ENCODE measurements around the gene ANKRD50.

DNA sequence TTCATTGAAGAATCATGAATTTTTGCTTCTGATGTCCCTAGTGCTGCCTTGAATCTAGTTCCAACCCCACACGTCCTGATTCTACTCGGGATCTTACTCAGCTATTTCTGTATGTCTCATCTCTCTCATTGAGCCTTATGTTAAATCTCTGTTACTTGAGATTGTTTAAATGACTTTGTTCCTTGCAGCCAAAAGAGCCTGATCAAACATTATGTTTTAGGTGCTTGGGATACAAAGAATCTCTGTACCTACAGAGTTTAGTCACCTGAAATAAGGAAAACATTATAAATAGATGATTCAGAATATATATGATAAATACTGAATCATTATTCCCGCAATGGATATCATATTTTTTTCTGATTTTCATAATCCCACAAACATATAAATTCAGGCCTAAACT lies 13.7 kb upstream of the ANKRD50 start:
- TF ChIP-seq, protein P1, sequence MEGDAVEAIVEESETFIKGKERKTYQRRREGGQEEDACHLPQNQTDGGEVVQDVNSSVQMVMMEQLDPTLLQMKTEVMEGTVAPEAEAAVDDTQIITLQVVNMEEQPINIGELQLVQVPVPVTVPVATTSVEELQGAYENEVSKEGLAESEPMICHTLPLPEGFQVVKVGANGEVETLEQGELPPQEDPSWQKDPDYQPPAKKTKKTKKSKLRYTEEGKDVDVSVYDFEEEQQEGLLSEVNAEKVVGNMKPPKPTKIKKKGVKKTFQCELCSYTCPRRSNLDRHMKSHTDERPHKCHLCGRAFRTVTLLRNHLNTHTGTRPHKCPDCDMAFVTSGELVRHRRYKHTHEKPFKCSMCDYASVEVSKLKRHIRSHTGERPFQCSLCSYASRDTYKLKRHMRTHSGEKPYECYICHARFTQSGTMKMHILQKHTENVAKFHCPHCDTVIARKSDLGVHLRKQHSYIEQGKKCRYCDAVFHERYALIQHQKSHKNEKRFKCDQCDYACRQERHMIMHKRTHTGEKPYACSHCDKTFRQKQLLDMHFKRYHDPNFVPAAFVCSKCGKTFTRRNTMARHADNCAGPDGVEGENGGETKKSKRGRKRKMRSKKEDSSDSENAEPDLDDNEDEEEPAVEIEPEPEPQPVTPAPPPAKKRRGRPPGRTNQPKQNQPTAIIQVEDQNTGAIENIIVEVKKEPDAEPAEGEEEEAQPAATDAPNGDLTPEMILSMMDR (IDR thresholded peaks at IDR 0.05; ENCODE audit: insufficient read depth, low read depth, low read length): no peak
- no peak for TF ChIP-seq EZH2 (IDR thresholded peaks at IDR 0.05; ENCODE audit: insufficient read depth, low read length)
